ENCODE results near the gene RALBP1.

GRCh38 chr18:9475643-9476591, 604 bp downstream of the RALBP1 start:
- TF ChIP-seq, protein P1, sequence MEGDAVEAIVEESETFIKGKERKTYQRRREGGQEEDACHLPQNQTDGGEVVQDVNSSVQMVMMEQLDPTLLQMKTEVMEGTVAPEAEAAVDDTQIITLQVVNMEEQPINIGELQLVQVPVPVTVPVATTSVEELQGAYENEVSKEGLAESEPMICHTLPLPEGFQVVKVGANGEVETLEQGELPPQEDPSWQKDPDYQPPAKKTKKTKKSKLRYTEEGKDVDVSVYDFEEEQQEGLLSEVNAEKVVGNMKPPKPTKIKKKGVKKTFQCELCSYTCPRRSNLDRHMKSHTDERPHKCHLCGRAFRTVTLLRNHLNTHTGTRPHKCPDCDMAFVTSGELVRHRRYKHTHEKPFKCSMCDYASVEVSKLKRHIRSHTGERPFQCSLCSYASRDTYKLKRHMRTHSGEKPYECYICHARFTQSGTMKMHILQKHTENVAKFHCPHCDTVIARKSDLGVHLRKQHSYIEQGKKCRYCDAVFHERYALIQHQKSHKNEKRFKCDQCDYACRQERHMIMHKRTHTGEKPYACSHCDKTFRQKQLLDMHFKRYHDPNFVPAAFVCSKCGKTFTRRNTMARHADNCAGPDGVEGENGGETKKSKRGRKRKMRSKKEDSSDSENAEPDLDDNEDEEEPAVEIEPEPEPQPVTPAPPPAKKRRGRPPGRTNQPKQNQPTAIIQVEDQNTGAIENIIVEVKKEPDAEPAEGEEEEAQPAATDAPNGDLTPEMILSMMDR (conservative IDR thresholded peaks at IDR 0.05 in 1 of 2, IDR thresholded peaks at IDR 0.05 in 1 of 2; ENCODE audit: extremely low read depth in 1 of 2, insufficient read depth in 1 of 2, low read depth in 1 of 2, low read length in 2 of 2): no peak
- TF ChIP-seq EZH2 (IDR thresholded peaks at IDR 0.05; ENCODE audit: borderline replicate concordance, low read length): no peak
